Stomach (tissue), 9 donors: ENCODE results near the gene ASB16. TPM values are rescaled to one million over a fixed set of nuclear protein-coding genes. Genes with fewer than 3 reads are reported as not detected.
A peak's percentile ranks its signal among the peaks of the same experiment; 100 is the strongest.

ENCODE experiments used
- DNase-seq, 2 donors: peaks; one replicate each; pipeline versions ENCODE4 v3.0.0 to v3.0.0-alpha.2; 2013 to 2019
- H3K27ac ChIP-seq, 5 donors: fragments of 200-600 bp in 4 of 5; sonication (generic) in 4 of 5; one replicate each; pipeline ENCODE4 v1.5.1; 2013 to 2019; ENCODE audit warnings: mild to moderate bottlenecking in 1 of 5, moderate library complexity in 1 of 5
- H3K27me3 ChIP-seq, 3 donors: fragments of 200-600 bp; sonication (generic); one replicate each; pipeline ENCODE4 v1.5.1; 2017 to 2019; ENCODE audit warnings: mixed run types in 1 of 3
- H3K36me3 ChIP-seq, 4 donors: fragments of 200-600 bp; sonication (generic); 1 replicate in 3 of 4; 2 replicates in 1 of 4; pipeline ENCODE4 v1.5.1; 2016 to 2019
- H3K4me1 ChIP-seq, 4 donors: fragments of 200-600 bp; sonication (generic); one replicate each; pipeline ENCODE4 v1.5.1; 2016 to 2019
- H3K4me3 ChIP-seq, 4 donors: fragments of 200-600 bp; sonication (generic) in 3 of 4; one replicate each; pipeline ENCODE4 v1.5.1; 2016 to 2019; ENCODE audit warnings: mild to moderate bottlenecking in 1 of 4
- H3K9me3 ChIP-seq, 4 donors: fragments of 200-600 bp; sonication (generic); one replicate each; pipeline ENCODE4 v1.5.1; 2016 to 2019
- EP300 ChIP-seq: sonication (generic); formaldehyde crosslinking; IDR thresholded peaks from one replicate; pipeline ENCODE4 v1.6.1; 2017; ENCODE audit warnings: antibody characterized with exemption
- POLR2A ChIP-seq, 4 donors: fragments of 450-650 bp; IDR thresholded peaks; one replicate each; pipeline ENCODE4 v1.6.1; 2016; ENCODE audit warnings: antibody characterized with exemption in 4 of 4, control low read depth in 2 of 4, mild to moderate bottlenecking in 1 of 4, moderate library complexity in 1 of 4
- POLR2AphosphoS5 ChIP-seq, 3 donors: sonication (generic); formaldehyde crosslinking; IDR thresholded peaks; one replicate each; pipeline ENCODE4 v1.6.1; 2016; ENCODE audit warnings: antibody characterized with exemption in 3 of 3
- WGBS, 5 donors: extraction: QIAGEN DNeasy Blood & Tissue Kit in 3 of 5; methylation state at CpG; one replicate each; pipeline versions ENCODE4 v1.1.5 to v1.1.7; 2013 to 2018; 5-methylcytosine and 5-hydroxymethylcytosine counted together
- intact Hi-C: fragments of 100-400 bp; cut with DNase I; formaldehyde crosslinking; loops from one replicate; pipeline ENCODE4 v1.15.1; 2023; ENCODE audit warnings: low total_unique reads
- polyA plus RNA-seq, 3 donors: library from polyadenylated mRNA; stranded (reverse); fragments of 200-250 nt; gene quantifications; one replicate each; pipeline ENCODE4 v1.2.3, GENCODE V29; 2013
- total RNA-seq, 5 donors: library from RNA; depleted of rRNA; stranded (reverse); fragments of >200 nt; gene quantifications; one replicate each; pipeline versions ENCODE4 v1.1.0 to v1.2.3, GENCODE V29; 2014 to 2016
- TF ChIP-seq, protein P1 (sequence below), 7 experiments: fragments of 450-650 bp in 4 of 7; fragments of 200-600 bp in 3 of 7; sonication (generic) in 3 of 7; IDR thresholded peaks; one replicate each; pipeline ENCODE4 v1.5.1; 2016 to 2019; ENCODE audit warnings: antibody characterized with exemption in 7 of 7, control low read depth in 2 of 7, mild to moderate bottlenecking in 1 of 7
- donor health status: healthy with polysubstance abuse.
- donor health status: Bipolar disorder and iron deficiency.
- donor health status: healthy.

Gene ASB16
- total and polyA plus RNA-seq, 8 donors: 0.30 to 0.73 (median 0.31) TPM; not detected in 5

DNA sequence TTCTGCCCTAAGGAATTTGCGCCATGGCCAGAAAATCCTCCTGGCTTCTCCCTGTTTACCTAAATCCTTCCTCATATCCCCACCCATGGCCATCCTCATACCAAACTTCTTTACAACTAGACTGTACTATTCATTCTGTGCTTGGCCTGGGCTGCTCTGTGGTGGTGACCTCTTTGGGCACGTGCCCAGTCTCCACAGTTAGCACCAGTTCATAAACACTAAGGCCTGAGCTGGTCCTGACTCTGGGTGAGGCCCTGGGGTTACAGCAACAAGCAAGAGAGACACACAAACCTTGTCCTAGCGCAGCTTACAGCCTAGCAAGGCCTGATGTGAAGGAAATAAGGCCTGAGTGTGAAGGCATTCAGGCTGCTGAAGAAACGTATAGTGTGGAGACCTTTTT lies 32.3 kb downstream of the ASB16 start:
- TF ChIP-seq POLR2AphosphoS5 (IDR thresholded peaks at IDR 0.05) (no peak), POLR2A (IDR thresholded peaks at IDR 0.05) (no peak), EP300 (no peak)
- TF ChIP-seq, protein P1, sequence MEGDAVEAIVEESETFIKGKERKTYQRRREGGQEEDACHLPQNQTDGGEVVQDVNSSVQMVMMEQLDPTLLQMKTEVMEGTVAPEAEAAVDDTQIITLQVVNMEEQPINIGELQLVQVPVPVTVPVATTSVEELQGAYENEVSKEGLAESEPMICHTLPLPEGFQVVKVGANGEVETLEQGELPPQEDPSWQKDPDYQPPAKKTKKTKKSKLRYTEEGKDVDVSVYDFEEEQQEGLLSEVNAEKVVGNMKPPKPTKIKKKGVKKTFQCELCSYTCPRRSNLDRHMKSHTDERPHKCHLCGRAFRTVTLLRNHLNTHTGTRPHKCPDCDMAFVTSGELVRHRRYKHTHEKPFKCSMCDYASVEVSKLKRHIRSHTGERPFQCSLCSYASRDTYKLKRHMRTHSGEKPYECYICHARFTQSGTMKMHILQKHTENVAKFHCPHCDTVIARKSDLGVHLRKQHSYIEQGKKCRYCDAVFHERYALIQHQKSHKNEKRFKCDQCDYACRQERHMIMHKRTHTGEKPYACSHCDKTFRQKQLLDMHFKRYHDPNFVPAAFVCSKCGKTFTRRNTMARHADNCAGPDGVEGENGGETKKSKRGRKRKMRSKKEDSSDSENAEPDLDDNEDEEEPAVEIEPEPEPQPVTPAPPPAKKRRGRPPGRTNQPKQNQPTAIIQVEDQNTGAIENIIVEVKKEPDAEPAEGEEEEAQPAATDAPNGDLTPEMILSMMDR (IDR thresholded peaks at IDR 0.05): no peak
- H3K9me3 ChIP-seq: no peaks in the 10 kb centered on the region
- peak overlapping the region in 1 of 5 donors; percentile 3 for H3K27ac ChIP-seq
- WGBS, 5 donors: 62 to 83% (median 72%) methylated on average over 4 of the region's 4 CpGs
- no peak overlapping the region for H3K4me3 ChIP-seq
- DNase-seq: no peak
- intact Hi-C loops: no loop called here
- no peaks in the 10 kb centered on the region for H3K27me3 ChIP-seq
- H3K4me1 ChIP-seq: peaks cover 21 to 43% (median 30%) of the 10 kb centered on the region in 4 donors
- H3K36me3 ChIP-seq: peaks cover 14 to 19% (median 16%) of the 10 kb centered on the region in 4 donors

DNA sequence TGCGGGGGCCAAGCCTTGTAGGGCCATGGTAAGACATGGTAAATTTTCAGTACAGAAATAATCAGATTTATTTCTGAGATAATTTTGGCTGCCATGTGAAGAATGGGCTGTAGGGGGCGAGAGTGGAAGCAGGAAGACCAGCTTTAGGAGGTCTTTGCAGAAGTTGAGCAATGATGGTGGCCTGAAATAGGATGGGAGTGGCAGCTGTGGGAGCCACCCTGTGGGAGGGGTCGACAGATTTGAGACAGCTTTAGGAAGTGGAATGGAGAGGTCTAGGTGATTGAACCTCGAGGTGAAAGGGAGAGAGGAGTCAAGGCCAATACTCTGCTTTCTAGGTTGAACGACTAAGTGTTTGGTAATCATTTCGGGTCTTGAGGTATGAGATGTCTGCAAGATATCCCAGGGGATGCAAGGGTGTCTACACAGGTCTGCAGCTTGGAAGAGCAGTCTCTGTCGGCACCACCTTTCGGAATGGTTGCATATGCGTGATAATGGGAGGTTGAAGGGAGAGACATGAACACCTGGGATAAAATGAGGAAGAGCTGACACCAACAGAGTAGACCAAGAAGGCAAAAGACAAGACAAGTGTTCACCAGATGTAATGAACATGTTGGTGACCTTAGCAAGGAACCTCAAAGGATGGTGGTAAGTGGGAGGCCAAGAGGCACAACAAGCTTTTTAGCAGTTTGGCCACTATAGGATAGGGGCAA lies 33.4 kb downstream of the ASB16 start:
- Histone ChIP-seq H3K27me3 (no peaks in the 10 kb centered on the region), H3K4me1 (peaks cover 13 to 42% (median 20%) of the 10 kb centered on the region in 4 donors), H3K4me3 (no peak overlapping the region), H3K36me3 (peaks cover 25 to 30% (median 27%) of the 10 kb centered on the region in 4 donors), H3K9me3 (no peaks in the 10 kb centered on the region), H3K27ac (peak overlapping the region in 2 of 5 donors; percentile 3 to 17)
- WGBS, 5 donors: 55 to 57% (median 55%) methylated on average over 9 of the region's 9 CpGs
- no peak for TF ChIP-seq POLR2AphosphoS5 (IDR thresholded peaks at IDR 0.05)
- TF ChIP-seq EP300: no peak
- TF ChIP-seq, protein P1 (IDR thresholded peaks at IDR 0.05): peak in 5 of 7 experiments; percentile 31 to 57 (median 53)
- no peak for TF ChIP-seq POLR2A (IDR thresholded peaks at IDR 0.05)
- DNase-seq: peak in 1 of 2 donors; percentile 76
- intact Hi-C loops: no loop called here

DNA sequence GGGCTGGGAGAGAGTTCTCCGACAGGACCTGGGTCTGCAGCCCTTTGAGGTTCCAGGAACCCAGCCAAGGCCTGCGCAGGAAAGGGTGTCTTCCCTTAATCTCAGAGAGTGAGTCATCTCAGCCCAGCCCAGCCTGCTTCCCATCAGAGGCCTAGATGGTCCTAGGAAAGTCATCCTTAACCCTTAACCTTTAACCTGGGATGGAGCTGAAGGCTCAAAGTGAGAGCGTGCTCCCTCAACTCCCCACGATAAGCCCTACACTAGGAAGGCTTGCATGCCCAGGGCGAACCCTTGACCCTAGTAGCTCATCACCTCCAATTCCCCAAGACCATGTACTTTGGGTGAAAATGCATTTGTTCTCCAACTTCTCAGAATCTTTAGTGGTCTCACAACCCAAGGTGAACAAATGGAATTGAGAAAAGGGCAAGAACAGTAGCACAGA lies 34.0 kb downstream of the ASB16 start:
- DNase-seq: no peak
- intact Hi-C loops: no loop called here

More for the DNA sequence above, 34.0 kb downstream of the ASB16 start:
- H3K4me3 ChIP-seq: no peak overlapping the region
- WGBS, 5 donors: 53 to 72% (median 58%) methylated on average over 5 of the region's 5 CpGs
- peaks cover 13 to 47% (median 20%) of the 10 kb centered on the region in 4 donors for H3K4me1 ChIP-seq
- H3K9me3 ChIP-seq: no peaks in the 10 kb centered on the region
- no peaks in the 10 kb centered on the region for H3K27me3 ChIP-seq
- H3K27ac ChIP-seq: peak overlapping the region in 1 of 5 donors; percentile 17
- peaks cover 31 to 36% (median 32%) of the 10 kb centered on the region in 4 donors for H3K36me3 ChIP-seq
- no peak for TF ChIP-seq EP300
- TF ChIP-seq POLR2AphosphoS5 (IDR thresholded peaks at IDR 0.05): no peak
- TF ChIP-seq, protein P1 (IDR thresholded peaks at IDR 0.05): no peak
- TF ChIP-seq POLR2A (IDR thresholded peaks at IDR 0.05): no peak
